Stimulated activated CD4-positive, alpha-beta T cell treated with anti-CD3 and anti-CD28 coated beads, Interleukin-2, amount 100 ng/mL, for 48 hours (primary cell): ENCODE data around the gene HSD11B2.

Experiments
- DNase-seq, 2 donors: peaks; one replicate each; pipeline ENCODE4 v3.0.0-alpha.2; 2020

The HSD11B2 gene

DNA sequence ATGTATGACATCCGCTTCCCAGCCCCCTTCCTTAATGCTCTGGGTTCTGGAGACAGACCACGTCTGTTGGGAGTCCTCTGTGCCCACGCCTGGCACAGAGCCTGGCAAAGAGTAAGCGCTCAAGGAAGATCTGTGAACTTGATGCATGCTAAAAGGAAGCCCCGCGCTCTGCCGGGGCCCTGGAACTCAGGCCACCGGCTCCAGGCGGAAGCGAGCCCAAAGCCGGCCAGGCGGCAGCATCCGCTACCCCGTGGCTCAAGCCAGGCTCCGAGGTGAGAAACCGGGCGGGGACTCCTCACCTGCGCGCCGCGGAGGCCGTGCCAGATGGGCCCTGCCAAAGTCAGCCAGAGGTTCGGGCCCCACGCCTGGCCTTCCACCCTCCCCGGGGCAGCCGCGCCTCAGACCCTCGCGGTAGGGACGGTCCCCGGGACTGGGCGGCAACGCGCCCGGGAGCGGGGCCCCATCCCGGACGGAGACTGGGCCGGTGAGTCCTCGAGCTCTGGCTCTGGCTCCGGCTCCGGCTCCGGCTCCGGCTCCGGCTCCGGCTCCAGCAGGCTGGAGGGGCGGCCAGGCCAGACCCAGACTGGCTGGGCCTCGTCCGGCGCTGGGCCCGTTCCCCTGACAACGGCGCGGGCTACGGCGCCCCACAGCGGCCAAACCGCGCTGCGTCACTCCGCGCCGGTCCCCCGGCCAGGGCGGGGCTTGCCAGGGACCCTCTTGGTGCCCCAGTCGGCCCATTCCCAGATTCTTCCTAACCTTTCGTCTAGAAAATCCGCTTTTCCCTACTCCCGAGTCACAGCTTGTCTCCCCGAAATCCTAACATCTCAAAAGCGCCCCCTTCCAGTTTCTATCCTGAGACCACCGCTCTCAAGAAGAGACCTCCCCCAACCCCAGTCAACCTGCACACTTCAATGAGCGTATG, 14.8 kb upstream of the HSD11B2 start, which contains the start of gene ZDHHC1:
Gene ZDHHC1 (minus strand): TSS at position 606 of the 922 bp plus-strand sequence. CDS start 8,702 bp downstream, outside the sequence.
- peak; percentile 52 to 58 for DNase-seq

DNA sequence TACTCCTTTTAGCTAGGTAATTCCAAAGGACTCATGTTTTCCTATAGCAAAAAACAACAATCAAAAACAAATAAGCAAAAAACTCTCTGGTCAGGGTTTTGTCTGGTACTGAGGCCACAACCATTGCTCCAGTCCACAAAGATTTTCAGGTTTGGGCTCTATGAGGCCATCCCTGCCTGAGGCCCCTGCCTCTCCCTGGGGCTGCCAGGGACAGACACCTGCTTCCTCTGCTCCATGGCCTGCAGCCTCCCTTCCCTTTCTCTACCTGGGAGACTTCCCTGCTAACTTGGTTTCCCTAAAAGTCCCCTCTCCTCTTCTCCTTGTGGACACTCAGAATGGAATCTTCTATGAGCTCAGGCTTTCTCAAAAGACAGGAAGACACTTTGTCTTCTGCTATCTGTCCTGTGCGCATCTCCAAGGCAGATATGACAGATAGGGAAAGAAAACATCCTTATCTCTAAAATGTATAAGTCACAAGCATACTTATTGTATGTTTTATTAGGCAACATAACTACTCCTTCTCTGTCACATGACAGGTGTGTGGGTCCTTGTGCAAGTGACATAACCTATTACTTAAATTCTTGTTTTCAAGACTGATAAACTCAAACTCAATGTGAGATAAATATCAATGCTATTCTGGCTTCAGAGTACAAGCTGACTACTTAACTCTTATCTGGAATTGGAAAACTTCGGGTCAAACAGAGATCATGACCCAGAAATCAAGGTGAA, 13.4 kb upstream of the HSD11B2 start:
- DNase-seq: no peak

DNA sequence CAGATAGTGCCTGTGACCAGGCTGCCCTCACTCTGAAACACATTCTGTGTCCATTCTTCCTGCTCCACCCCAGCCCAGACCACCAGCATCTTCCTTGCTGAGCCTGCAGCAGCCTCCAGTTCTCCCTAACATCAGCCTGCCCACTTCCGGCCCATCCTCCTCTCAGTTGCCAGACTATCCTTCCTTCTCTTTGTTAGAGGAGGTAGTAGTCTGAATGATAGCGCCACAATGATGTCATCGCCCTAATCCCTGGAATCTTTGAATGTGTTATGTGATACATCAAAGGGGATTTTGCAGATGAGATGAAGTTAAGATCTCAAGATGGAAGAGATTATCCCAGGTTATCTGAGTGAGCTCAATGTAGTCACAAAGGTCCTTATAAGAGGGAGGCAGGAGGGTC, 11.4 kb upstream of the HSD11B2 start:
- no peak for DNase-seq

DNA sequence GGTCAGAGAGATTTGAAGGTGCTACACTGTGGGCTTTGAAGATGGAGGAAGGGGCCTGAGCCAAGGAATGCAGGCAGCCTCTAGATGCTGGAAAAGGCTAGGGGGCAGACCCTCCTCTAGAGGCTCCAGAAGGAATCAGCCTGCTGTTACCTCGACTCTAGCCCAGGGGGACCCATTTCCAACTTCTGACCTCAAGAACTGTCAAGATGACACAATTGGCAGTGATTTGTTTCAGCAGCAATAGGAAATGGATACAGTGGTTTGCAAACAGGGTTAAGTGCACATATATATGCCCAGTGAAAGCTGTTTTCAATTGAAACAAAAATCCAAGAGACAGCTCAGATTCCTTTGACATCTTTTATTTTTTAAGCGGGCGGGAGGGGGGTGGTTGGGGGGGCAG, 11.0 kb upstream of the HSD11B2 start:
- no peak for DNase-seq

DNA sequence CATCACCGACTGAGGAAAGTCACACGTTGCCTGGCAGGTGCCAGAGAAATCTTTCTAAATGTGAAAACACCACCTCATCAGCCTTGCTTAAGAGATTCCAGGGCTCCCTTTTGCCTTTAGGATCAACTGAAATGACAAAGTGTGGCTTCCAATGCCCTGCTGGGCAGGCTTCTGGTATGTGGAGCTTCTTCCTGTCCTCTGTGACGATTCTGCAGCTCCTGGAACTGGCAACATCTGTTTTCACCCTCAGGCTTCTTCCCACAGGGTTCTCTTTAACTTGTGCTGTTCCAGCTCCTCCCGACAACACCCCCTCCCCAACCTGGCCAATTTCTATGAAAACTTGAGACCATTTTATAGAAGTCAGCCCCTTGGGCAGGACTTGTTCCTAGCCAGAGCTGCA, 9.9 kb upstream of the HSD11B2 start:
- no peak for DNase-seq

DNA sequence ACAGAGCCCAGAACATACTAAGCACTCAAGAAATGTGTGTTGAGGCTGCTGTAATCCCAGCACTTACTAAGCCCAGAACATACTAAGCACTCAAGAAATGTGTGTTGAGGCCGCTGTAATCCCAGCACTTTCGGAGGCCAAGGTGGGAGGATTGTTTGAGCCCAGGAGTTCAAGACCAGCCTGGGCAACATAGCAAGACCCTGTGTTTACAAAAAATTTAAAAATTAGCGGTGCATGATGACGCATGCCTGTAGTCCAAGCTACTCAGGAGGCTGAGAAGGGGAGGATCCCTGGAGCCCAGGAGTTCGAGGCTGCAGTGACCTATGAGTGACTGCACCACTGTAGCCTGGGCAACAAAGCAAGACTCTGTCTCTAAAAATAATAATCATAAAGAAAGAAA, 7.9 kb upstream of the HSD11B2 start:
- no peak for DNase-seq

DNA sequence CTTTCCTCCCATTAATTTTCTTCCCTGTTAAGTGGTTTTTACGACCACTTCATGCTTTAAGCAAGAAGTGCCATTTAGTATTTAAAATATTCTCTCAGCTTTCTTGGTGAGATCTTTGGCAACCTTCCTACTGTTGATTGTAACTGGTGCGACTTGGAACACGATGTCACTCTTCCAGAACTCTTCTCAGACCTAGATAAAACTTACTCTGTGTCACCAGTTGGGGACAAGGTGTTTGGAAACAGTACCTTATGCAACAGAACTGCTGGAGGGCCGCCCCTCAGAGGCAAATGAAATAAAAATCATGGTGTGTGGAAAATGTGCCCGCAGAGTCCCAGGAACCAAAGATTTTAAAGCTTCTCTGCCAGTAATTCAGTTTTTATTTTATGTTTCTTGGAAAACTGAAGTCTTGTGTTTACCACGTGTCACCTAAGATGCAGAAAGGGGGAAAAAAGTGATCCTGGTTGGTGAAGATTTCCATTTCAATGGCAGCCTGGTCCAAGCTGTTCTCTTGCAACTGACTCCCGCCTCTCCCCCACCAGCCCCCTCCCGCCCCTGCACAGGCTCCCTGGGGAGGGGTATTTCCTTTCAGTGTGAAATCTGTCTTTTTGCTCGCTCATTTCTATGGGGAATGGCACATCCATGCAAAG, 7.2 kb upstream of the HSD11B2 start:
- no peak for DNase-seq

DNA sequence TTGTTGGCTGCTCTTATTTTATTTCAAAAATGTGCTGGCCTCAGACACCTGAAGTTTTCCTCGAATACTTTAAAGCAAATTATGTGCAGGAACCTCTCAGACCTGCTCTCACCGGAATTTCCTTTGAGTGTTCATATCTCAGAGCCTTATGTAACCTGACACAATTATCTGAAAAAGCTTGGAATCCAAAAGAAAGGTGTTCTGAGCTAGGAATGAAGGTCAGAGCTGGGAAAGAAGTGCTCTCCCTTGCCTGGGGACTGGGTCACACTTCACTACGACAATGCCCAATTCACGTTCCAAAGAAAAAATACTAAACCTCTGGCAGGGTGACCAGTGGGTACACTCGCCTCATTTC, 6.7 kb upstream of the HSD11B2 start:
- no peak for DNase-seq

DNA sequence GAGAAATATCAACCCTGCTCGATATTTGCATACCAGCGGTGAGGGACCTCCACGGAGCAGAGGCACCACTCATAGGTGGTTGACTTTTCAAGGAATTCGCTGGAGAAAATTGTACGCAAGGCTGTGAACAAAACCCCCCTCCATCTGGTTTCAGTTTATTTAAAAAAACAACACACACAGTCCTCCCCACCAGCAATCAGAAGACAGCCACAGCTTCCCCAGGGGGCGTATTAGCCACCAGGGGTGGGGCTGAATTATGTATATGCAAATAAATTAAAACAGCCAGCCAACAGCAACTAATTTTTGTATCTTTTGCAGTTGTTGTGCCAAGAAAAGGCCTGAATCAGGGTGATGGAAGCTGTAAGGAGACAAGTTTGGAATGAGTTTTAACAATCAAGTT, 5.9 kb upstream of the HSD11B2 start:
- no peak for DNase-seq

DNA sequence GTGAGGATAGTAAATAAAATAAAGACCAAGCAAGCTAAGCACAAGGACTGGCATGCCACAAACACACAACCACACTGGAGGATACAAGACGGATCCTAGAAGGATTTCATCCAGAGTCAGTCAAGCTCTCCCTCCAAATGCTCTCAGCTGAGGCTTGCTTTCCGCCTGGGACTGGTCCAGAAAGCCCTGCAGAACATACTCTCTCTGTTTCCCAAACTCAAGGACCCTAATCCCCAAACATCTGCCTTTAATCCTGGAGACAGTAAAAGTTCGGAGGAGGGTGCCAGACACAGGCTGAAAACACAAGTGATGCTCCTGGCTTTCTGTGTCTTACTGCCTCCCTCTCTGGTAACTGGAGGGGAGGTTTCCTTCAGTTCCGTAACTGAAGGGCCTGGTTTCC, 5.3 kb upstream of the HSD11B2 start:
- no peak for DNase-seq

DNA sequence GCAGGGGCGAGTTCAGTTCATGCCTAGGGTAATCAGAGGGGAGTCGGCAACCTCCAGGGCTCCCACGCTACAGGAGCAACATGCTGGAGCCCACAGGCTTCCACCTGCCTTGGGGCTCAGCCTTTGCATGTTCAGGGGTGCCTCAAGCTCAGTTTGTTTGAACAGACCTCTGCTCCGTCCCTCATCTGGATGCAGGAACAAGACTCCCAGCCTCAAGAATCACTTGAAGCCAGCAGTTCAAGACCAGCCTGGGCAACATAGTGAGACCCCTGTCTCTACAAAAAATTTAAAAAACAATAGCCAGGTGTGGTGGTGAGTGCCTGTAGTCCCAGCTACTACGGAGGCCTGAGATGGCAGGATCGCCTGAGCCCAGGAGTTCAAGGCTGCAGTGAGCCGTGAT, 4.9 kb upstream of the HSD11B2 start:
- no peak for DNase-seq

DNA sequence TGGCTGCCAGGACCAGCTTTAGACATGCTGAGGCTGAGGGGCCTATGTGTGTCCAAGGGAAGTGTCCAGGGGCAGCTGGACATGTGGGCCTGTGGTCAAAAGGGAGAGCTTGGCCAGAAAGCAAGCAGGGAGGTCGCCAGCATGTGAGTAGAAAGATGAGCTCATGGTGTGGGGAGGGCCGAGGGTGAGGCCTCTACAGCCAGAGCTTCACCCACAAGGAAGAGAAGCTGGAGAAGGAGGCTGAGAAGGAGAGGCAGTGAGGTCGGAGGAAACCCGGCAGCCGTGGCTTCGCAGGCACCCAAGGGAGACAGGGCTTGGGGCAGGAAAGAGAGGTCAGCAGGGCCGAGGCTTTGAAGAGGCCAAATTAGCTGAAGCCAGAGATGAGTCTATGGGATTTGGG, 4.0 kb upstream of the HSD11B2 start:
- no peak for DNase-seq

DNA sequence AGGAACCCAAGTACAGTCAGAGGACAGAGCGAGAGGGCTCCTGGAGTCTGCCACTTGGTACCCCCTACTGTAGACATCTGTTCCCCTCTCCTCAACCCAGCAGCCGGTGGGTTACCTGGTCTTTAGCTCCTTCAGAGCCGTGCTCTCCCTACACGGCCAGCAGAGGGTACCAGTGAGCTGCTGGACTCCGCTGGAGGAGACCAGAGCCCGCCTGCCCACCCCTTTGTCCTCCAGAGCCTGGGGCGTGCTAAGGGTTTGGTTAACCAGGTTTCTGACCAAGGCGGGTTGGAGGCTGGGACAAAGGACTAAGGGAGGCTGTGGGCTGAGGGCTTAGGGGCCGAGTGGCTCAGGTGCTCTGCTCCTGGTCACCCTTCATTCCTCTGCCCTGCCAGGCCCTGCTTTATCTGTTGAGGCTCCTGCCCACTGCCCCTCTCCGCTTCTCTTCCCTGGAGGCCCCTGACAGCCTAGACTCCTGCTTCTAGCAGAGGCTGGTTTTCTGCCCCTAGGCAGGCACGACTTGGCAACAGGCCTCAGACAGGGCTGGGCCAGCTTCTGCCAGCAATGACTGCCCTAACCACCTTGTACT, 2.7 kb upstream of the HSD11B2 start:
- peak; percentile 54 to 61 for DNase-seq

DNA sequence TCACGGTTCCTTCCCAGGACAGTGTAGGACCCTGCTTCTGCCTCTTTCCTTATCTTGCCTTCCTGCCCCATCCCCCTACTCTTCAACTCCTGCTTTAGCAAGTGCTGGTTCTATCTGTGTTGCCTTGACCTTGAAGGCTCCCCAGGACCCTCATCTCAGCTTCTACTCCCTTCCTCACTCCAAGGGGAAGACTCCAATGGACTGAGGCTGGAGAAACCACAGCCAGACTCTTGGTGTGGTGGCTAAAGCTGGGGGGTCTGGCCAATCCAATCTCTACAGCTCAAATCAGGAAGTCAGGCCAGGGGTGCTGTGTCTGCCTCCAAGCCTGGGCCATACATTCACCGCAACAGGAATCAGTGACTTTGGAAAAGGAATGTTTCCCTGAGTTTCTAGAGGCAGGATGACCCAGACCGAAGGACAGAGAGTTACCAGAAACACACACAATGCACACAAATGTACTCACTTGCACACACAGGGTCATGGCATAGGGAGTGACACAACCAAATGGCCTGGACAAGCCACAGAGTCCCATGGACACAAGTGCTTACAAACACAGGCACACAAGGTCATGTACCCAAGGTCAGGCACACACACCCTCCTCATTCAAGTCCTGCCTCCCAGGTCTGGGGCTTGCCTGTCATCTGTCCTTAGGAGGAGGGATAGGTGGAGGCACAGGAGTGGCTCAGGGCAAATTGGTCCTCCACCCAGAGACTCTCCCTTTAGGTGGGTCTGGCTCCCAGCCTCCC, 1.7 kb upstream of the HSD11B2 start:
- DNase-seq: no peak

DNA sequence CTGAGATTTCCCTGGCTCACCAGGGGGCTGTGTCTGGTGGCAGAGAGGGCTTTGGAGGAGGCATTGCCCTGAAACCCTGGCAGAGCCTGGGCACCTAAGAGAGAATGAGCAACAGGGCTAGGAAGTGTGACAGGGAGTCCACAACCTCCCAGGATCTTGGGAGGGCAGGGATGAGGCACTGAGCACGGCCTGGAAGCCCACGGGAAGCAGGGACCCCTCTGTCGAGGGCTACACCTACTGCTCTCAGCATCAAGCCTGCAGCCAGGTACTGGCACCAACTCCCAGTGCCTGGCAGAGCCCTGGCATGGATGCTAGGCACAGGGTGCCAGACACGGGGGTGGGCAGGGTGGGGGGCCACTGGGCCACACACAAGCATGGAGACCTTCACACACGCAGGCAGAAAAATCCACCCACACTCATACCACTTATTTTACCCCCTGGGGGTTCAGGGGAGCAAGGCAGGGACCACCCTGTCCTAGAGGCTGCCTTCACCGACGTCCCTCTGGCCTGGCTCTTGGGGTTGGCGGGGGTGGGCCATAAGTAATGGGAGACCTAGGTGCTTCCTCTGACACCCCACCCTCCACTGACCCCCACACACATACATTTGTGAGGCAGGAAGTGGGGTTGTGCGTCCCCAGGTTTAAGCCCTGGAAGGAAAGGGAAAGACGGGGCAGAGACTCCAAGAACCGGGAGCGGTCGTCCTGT, 970 bp upstream of the HSD11B2 start:
- no peak for DNase-seq

DNA sequence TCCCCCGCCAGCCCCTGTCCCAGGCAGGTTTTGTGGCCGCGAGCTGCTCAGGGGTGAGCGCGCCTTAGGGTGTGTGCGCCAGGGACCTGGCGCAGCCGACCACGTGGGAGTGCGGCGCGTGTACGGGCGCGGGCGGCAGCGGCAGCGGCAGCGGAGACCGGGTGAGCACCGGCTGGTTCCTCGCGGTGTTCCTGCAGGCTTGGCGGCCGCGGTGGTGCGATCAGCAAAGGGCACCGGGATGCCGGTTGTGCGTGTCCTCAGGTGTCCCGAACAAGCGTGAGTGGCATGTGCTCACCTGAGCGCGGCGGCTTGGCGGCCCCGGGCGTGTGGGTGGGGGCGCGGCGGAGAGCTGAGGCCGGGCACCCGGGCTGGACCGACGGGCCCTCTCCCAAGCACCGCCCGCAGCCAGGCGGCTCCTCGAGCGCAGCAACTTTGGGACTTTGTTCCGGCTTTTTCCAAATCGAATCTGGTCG, 381 bp upstream of the HSD11B2 start:
- peak; percentile 16 to 40 for DNase-seq

DNA sequence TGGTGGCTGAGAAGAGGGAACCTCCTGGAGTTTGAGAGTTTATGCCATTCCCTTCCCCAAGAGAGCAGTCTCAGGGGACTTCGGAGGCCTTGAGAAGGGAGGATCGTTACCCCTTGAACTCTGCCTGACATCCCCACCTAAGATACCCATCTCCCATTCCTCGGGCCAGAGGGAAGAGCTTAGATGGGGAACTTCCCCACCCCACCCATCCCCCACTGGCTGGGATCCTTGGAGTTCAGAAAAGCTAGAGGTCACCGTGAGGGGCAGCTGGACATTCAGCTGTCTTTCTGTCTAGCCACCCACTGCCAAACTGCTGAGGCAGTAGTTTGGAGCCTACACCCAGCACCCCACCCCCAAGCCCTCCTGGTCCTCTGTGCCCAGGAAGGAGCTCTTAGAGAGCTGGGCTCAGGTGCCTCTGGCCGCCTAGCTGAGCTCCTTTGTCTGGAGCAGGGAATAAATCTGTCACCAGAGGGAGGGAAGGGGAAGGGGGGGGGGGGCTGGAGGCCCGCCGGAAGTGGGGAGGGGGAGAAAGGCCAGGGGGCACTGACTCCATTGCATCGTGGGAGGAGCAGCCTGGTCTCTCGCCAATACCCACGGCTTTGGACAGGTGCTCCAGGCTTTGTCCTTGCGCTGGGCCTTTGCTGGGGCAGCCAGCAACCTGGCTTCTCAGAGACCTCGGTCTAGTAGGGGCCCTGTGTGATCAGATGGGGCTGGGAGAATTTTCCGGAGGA, 1.0 kb downstream of the HSD11B2 start:
- no peak for DNase-seq

DNA sequence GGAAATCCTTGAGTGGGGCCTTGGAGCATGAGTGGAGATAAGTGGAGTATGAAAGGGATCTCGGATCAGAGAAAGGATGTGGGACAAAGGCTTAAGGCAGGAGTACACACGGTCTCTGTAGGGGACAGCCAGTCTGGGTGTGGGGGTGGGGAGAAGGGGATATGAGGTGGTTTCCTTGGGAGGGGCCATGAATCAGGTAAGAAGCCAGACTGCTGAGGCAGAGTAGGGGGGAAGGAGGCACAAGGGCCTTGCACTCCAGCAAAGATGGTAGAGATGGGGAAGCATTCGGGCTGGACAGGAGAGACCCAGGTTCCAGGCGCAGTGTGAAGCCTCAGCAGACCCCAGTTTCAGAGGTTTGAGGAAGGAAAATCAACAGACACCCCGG, 1.6 kb downstream of the HSD11B2 start:
- no peak for DNase-seq

DNA sequence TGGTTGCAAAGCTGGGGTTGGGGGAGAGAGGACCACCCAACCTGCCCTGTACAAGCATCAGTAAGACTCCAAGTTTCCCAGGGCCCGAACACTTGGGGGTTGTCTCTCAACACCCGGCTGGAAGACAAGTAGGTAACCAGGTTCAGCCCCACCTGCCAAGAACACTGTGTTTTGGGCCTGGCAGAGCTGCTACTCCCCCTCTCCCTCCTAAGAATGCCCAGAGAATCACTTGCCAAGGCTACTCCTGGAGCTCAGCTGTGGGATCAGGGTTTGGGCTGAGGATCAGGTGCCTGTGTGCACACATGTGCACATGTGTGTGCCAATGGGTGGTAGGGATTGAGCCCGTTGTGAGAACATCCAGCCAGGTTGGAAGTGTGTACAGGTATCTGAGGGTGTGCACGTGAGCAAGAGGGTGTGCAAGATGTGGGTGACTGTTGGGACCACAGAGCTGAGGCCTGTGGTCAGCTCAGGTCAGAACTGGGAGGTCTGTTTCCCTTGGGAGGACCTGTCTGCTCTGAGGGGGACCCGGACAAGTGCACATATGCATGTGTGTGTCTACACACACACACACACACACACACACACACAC, 2.3 kb downstream of the HSD11B2 start:
- DNase-seq: no peak

DNA sequence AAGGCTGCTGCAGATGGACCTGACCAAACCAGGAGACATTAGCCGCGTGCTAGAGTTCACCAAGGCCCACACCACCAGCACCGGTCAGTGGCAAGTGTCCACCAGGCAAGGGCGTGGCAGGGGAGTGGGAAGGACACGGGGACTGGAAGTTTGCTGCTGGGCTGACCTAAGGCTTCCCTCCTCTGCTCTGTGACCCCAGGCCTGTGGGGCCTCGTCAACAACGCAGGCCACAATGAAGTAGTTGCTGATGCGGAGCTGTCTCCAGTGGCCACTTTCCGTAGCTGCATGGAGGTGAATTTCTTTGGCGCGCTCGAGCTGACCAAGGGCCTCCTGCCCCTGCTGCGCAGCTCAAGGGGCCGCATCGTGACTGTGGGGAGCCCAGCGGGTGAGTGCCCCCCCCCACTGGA, 4.8 kb downstream of the HSD11B2 start:
- DNase-seq: no peak
